HepG2 (cell line): ENCODE measurements around the gene INSR. TPM values are rescaled to one million over a fixed set of nuclear protein-coding genes. Genes with fewer than 3 reads are reported as not detected.
A peak's percentile ranks its signal among the peaks of the same experiment; 100 is the strongest.

Experiments used
- AKAP8 ChIP-seq: sonication (generic); formaldehyde crosslinking; IDR thresholded peaks from 2 replicates; pipeline ENCODE4 v1.5.1; 2020; ENCODE audit warnings: mild to moderate bottlenecking, missing genetic modification reagents
- CC2D1A ChIP-seq: sonication (generic); formaldehyde crosslinking; IDR thresholded peaks from 2 replicates; pipeline ENCODE4 v1.8.1; 2023; ENCODE audit warnings: mild to moderate bottlenecking, missing genetic modification reagents
- FUBP1 ChIP-seq: sonication (generic); formaldehyde crosslinking; IDR thresholded peaks from 2 replicates; pipeline ENCODE4 v1.5.1; 2020; ENCODE audit warnings: missing genetic modification reagents, mild to moderate bottlenecking, borderline replicate concordance
- GFI1 ChIP-seq: sonication (generic); formaldehyde crosslinking; IDR thresholded peaks from 2 replicates; pipeline ENCODE4 v1.5.0; 2020; ENCODE audit warnings: missing genetic modification reagents, mild to moderate bottlenecking, borderline replicate concordance
- MAX ChIP-seq: IDR thresholded peaks from 2 replicates; pipeline ENCODE4 v1.6.1; 2012; ENCODE audit warnings: inconsistent platforms
- MYC ChIP-seq: sonication (generic); formaldehyde crosslinking; IDR thresholded peaks from 2 replicates; pipeline ENCODE4 v1.9.0; 2021; ENCODE audit warnings: missing genetic modification reagents, borderline replicate concordance
- NCOA1 ChIP-seq: sonication (generic); formaldehyde crosslinking; IDR thresholded peaks from 2 replicates; pipeline ENCODE4 v1.9.0; 2021; ENCODE audit warnings: missing genetic modification reagents
- PLRG1 ChIP-seq: fragments of 450-650 bp; conservative IDR thresholded peaks from 2 replicates; pipeline ENCODE4 v1.6.1; 2016
- REL ChIP-seq: sonication (generic); formaldehyde crosslinking; conservative IDR thresholded peaks from 2 replicates; pipeline ENCODE4 v1.8.0; 2022; ENCODE audit warnings: mild to moderate bottlenecking, missing genetic modification reagents, moderate library complexity
- TFDP2 ChIP-seq: sonication (generic); formaldehyde crosslinking; IDR thresholded peaks from 2 replicates; pipeline ENCODE4 v1.4.0; 2020; ENCODE audit warnings: missing genetic modification reagents
- WIZ ChIP-seq: sonication (generic); formaldehyde crosslinking; IDR thresholded peaks from 2 replicates; pipeline ENCODE4 v1.5.1; 2020; ENCODE audit warnings: mild to moderate bottlenecking, missing genetic modification reagents
- ZFX ChIP-seq: sonication (generic); formaldehyde crosslinking; IDR thresholded peaks from 2 replicates; pipeline ENCODE4 v1.4.0; 2020; ENCODE audit warnings: mild to moderate bottlenecking, low read depth, missing genetic modification reagents, moderate library complexity
- ZKSCAN1 ChIP-seq: fragments of 150-350 bp; IDR thresholded peaks from 2 replicates; pipeline ENCODE4 v1.6.1; 2014; ENCODE audit warnings: low read length
- ZKSCAN8 ChIP-seq: IDR thresholded peaks from 2 replicates; pipeline ENCODE4 v1.6.1; 2016; ENCODE audit warnings: borderline replicate concordance, missing genetic modification reagents, missing compliant biosample characterization
- ZNF44 ChIP-seq: sonication (generic); formaldehyde crosslinking; IDR thresholded peaks from 2 replicates; pipeline ENCODE4 v1.5.1; 2020; ENCODE audit warnings: mild to moderate bottlenecking, missing genetic modification reagents
- ZNF451 ChIP-seq: sonication (generic); formaldehyde crosslinking; IDR thresholded peaks from 2 replicates; pipeline ENCODE4 v1.5.0; 2020; ENCODE audit warnings: mild to moderate bottlenecking, missing genetic modification reagents
- ZNF724P ChIP-seq: sonication (generic); formaldehyde crosslinking; IDR thresholded peaks from 2 replicates; pipeline ENCODE4 v1.8.0; 2022; ENCODE audit warnings: missing genetic modification reagents, borderline replicate concordance
- ZNF777 ChIP-seq: sonication (generic); formaldehyde crosslinking; IDR thresholded peaks from 2 replicates; pipeline ENCODE4 v1.4.0; 2020; ENCODE audit warnings: missing genetic modification reagents
- polyA plus RNA-seq, 8 experiments: library from polyadenylated mRNA; depleted of rRNA in 3 of 8; stranded (reverse) in 7 of 8; unstranded in 1 of 8; fragments of >200 nt; fragmentation: Illumina TruSeq in 4 of 8; extraction: Trizol in 4 of 8; gene quantifications; 2 replicates each; pipeline versions ENCODE4 v1.2.1 to v1.2.3, GENCODE V29; 2011 to 2016; ENCODE audit warnings: low read depth in 4 of 8, missing spikeins in 1 of 8, mixed read lengths in 1 of 8; ENCODE audit not compliant: insufficient read depth in 1 of 8
- total RNA-seq, 5 experiments: library from RNA; depleted of rRNA; stranded (reverse); fragments of >200 nt; fragmentation: Illumina TruSeq; extraction: Trizol; gene quantifications; 2 replicates each; pipeline ENCODE4 v1.2.3, GENCODE V29; 2016; ENCODE audit warnings: low read depth in 1 of 5
- TF ChIP-seq, protein P1 (sequence below): sonication (generic); formaldehyde crosslinking; IDR thresholded peaks from 2 replicates; pipeline ENCODE4 v1.8.0; 2022; ENCODE audit warnings: missing genetic modification reagents, low read depth, mild to moderate bottlenecking, borderline replicate concordance
- TF ChIP-seq, protein P2 (sequence below): IDR thresholded peaks from 2 replicates; pipeline ENCODE4 v1.6.1; 2016
- TF ChIP-seq, protein P3 (sequence below): sonication (generic); formaldehyde crosslinking; IDR thresholded peaks from 2 replicates; pipeline ENCODE4 v1.4.0; 2020; ENCODE audit warnings: mild to moderate bottlenecking, missing genetic modification reagents

The INSR gene
- total and polyA plus RNA-seq, 2 of the 13 experiments (the other 11 are each of a cell fraction or from before 2014, with no cell fraction given): 24.2 to 29.8 TPM

DNA sequence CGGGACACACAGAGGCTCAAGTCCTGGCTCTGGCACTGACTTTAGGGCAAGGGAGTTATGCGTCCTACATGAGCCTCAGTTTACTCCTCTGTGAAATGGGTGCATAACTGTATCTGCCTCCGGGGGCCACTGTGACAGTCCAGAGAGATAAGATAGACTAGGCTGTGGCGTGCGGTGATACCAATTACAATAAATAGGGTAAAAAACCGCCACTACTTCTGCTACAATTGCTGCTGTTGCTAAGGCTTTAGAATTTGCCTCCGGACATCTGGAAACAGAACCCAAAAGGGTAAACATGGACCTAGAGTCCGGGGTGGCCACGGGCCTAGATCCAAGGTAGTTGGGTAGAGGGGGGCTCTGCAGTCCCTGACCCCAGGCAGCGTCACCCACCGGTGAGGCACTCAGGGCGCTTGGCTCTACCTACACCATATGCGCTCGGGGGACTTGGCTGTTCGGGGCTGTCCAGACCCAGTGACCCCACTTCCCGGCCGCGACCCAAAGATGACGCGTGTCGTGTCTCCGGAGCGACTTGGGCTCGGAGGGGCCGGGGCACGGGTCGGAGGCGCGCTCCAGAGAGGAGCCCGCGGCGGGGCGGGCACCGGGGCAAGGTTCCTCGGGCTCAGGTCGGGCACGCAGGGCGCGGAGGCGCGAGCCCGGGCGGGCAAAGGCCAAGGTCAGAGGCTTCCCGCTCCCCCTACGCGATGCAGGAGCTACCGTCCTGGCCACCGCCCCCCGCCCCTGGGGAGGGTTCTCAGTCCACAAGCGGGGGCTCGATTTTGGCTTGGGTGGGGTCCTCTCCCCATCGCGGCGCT, 1.1 kb downstream of the INSR start (continued):
- TF ChIP-seq, protein P1, sequence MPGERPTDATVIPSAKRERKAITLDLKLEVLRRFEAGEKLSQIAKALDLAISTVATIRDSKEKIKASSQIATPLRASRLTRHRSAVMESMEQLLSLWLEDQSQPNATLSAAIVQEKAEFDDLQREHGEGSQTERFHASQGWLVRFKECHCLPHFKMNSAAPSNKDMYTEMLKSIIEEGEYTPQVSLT (CRISPR knock-in tag): no peak
- TF ChIP-seq ZNF44 (CRISPR knock-in tag) (no peak), GFI1 (CRISPR knock-in tag) (no peak), AKAP8 (CRISPR knock-in tag) (no peak), FUBP1 (no peak), ZNF451 (CRISPR knock-in tag) (no peak), ZFX (CRISPR knock-in tag) (no peak), WIZ (CRISPR knock-in tag) (no peak), PLRG1 (no peak), MAX (peak; percentile 56; the same call in 1 of the 2 replicates), ZKSCAN1 (no peak), NCOA1 (CRISPR knock-in tag) (no peak), MYC (CRISPR knock-in tag) (peak; percentile 43; the same call in 1 of the 2 replicates), REL (CRISPR knock-in tag) (no peak), ZKSCAN8 (CRISPR knock-in tag) (no peak), ZNF724P (no peak), TFDP2 (CRISPR knock-in tag) (peak; percentile 62; the same call in 1 of the 2 replicates), ZNF777 (CRISPR knock-in tag) (no peak; the same call in 1 of the 2 replicates), CC2D1A (CRISPR knock-in tag) (no peak)
- TF ChIP-seq, protein P2, sequence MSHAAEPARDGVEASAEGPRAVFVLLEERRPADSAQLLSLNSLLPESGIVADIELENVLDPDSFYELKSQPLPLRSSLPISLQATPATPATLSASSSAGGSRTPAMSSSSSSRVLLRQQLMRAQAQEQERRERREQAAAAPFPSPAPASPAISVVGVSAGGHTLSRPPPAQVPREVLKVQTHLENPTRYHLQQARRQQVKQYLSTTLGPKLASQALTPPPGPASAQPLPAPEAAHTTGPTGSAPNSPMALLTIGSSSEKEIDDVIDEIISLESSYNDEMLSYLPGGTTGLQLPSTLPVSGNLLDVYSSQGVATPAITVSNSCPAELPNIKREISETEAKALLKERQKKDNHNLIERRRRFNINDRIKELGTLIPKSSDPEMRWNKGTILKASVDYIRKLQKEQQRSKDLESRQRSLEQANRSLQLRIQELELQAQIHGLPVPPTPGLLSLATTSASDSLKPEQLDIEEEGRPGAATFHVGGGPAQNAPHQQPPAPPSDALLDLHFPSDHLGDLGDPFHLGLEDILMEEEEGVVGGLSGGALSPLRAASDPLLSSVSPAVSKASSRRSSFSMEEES (CRISPR knock-in tag): no peak
- TF ChIP-seq, protein P3, sequence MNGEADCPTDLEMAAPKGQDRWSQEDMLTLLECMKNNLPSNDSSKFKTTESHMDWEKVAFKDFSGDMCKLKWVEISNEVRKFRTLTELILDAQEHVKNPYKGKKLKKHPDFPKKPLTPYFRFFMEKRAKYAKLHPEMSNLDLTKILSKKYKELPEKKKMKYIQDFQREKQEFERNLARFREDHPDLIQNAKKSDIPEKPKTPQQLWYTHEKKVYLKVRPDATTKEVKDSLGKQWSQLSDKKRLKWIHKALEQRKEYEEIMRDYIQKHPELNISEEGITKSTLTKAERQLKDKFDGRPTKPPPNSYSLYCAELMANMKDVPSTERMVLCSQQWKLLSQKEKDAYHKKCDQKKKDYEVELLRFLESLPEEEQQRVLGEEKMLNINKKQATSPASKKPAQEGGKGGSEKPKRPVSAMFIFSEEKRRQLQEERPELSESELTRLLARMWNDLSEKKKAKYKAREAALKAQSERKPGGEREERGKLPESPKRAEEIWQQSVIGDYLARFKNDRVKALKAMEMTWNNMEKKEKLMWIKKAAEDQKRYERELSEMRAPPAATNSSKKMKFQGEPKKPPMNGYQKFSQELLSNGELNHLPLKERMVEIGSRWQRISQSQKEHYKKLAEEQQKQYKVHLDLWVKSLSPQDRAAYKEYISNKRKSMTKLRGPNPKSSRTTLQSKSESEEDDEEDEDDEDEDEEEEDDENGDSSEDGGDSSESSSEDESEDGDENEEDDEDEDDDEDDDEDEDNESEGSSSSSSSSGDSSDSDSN (CRISPR knock-in tag): no peak; the same call in none of the 2 replicates
